Measurements from ENCODE around the gene TRMT10B. TPM values are rescaled to one million over a fixed set of nuclear protein-coding genes. Genes with fewer than 3 reads are reported as not detected.

The TRMT10B gene
- total and polyA plus RNA-seq, 2 of the 13 experiments (the other 11 are each of a cell fraction or from before 2014, with no cell fraction given) = 3.1 to 3.9 TPM

DNA sequence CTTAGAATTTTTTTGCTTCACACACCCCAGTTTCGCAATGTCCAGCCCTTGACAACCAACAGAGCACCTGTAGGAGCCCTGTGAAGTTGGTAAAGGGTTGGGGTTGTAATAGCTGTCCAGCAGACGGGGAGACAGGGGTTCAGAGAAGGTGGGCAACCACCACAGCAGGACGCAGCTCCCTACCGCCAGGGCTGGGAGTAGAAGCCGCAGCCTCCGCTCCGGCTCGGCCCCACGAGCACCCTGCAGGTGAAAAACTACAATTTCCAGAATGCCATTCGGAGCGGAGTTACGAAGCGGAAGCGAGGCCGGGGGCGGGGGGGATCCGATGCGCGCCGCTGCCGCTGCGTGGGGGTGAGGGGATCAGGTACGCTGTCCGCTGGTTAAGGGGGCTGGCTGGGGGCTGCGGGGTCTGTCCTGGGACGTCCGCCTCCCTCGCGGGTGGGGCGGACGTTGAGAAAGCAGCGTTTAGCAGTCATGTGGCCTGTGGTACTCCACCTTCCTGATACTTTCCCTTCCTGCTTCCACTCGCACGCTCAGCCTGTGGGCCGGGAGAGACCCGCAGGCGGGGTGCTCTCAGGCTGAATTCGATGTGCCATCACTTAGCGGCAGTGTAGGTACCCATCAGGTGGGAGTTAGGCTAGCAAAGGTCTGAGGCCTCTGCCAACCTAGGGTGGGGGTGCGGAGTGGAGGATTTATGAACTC lies at the start of gene TRMT10B (continued):
- TF ChIP-seq CEBPB (IDR thresholded peaks at IDR 0.05; ENCODE audit: borderline replicate concordance, low read depth, low read length) (peak; percentile 70), ZNF776 (CRISPR knock-in tag; IDR thresholded peaks at IDR 0.05) (no peak), ARID2 (CRISPR knock-in tag; IDR thresholded peaks at IDR 0.05; ENCODE audit: borderline replicate concordance) (no peak), ZNF674 (CRISPR knock-in tag; IDR thresholded peaks at IDR 0.05; ENCODE audit: low read depth) (no peak), ETV6 (CRISPR knock-in tag; conservative IDR thresholded peaks at IDR 0.05) (no peak), ZNF234 (CRISPR knock-in tag; conservative IDR thresholded peaks at IDR 0.05) (no peak), MAF1 (CRISPR knock-in tag; IDR thresholded peaks at IDR 0.05; ENCODE audit: borderline replicate concordance) (no peak), ZNF383 (CRISPR knock-in tag; IDR thresholded peaks at IDR 0.05; ENCODE audit: borderline replicate concordance) (no peak), TMF1 (CRISPR knock-in tag; IDR thresholded peaks at IDR 0.05; ENCODE audit: low read depth) (no peak), FOXK1 (CRISPR knock-in tag; IDR thresholded peaks at IDR 0.05; ENCODE audit: borderline replicate concordance, low read depth) (no peak), ZNF121 (CRISPR knock-in tag; IDR thresholded peaks at IDR 0.05) (no peak), SIX4 (CRISPR knock-in tag; IDR thresholded peaks at IDR 0.05) (no peak), WIZ (CRISPR knock-in tag; IDR thresholded peaks at IDR 0.05) (no peak), ISL2 (CRISPR knock-in tag; IDR thresholded peaks at IDR 0.05) (no peak), ZNF562 (CRISPR knock-in tag; IDR thresholded peaks at IDR 0.05; ENCODE audit: borderline replicate concordance) (no peak), HHEX (CRISPR knock-in tag; IDR thresholded peaks at IDR 0.05) (no peak)
- TF ChIP-seq, protein P1, sequence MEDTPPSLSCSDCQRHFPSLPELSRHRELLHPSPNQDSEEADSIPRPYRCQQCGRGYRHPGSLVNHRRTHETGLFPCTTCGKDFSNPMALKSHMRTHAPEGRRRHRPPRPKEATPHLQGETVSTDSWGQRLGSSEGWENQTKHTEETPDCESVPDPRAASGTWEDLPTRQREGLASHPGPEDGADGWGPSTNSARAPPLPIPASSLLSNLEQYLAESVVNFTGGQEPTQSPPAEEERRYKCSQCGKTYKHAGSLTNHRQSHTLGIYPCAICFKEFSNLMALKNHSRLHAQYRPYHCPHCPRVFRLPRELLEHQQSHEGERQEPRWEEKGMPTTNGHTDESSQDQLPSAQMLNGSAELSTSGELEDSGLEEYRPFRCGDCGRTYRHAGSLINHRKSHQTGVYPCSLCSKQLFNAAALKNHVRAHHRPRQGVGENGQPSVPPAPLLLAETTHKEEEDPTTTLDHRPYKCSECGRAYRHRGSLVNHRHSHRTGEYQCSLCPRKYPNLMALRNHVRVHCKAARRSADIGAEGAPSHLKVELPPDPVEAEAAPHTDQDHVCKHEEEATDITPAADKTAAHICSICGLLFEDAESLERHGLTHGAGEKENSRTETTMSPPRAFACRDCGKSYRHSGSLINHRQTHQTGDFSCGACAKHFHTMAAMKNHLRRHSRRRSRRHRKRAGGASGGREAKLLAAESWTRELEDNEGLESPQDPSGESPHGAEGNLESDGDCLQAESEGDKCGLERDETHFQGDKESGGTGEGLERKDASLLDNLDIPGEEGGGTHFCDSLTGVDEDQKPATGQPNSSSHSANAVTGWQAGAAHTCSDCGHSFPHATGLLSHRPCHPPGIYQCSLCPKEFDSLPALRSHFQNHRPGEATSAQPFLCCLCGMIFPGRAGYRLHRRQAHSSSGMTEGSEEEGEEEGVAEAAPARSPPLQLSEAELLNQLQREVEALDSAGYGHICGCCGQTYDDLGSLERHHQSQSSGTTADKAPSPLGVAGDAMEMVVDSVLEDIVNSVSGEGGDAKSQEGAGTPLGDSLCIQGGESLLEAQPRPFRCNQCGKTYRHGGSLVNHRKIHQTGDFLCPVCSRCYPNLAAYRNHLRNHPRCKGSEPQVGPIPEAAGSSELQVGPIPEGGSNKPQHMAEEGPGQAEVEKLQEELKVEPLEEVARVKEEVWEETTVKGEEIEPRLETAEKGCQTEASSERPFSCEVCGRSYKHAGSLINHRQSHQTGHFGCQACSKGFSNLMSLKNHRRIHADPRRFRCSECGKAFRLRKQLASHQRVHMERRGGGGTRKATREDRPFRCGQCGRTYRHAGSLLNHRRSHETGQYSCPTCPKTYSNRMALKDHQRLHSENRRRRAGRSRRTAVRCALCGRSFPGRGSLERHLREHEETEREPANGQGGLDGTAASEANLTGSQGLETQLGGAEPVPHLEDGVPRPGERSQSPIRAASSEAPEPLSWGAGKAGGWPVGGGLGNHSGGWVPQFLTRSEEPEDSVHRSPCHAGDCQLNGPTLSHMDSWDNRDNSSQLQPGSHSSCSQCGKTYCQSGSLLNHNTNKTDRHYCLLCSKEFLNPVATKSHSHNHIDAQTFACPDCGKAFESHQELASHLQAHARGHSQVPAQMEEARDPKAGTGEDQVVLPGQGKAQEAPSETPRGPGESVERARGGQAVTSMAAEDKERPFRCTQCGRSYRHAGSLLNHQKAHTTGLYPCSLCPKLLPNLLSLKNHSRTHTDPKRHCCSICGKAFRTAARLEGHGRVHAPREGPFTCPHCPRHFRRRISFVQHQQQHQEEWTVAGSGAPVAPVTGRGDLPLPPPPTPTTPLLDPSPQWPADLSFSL (CRISPR knock-in tag; IDR thresholded peaks at IDR 0.05) = no peak
- TF ChIP-seq, protein P2, sequence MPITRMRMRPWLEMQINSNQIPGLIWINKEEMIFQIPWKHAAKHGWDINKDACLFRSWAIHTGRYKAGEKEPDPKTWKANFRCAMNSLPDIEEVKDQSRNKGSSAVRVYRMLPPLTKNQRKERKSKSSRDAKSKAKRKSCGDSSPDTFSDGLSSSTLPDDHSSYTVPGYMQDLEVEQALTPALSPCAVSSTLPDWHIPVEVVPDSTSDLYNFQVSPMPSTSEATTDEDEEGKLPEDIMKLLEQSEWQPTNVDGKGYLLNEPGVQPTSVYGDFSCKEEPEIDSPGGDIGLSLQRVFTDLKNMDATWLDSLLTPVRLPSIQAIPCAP (CRISPR knock-in tag; IDR thresholded peaks at IDR 0.05; ENCODE audit: low read depth) = no peak
- TF ChIP-seq, protein P3, sequence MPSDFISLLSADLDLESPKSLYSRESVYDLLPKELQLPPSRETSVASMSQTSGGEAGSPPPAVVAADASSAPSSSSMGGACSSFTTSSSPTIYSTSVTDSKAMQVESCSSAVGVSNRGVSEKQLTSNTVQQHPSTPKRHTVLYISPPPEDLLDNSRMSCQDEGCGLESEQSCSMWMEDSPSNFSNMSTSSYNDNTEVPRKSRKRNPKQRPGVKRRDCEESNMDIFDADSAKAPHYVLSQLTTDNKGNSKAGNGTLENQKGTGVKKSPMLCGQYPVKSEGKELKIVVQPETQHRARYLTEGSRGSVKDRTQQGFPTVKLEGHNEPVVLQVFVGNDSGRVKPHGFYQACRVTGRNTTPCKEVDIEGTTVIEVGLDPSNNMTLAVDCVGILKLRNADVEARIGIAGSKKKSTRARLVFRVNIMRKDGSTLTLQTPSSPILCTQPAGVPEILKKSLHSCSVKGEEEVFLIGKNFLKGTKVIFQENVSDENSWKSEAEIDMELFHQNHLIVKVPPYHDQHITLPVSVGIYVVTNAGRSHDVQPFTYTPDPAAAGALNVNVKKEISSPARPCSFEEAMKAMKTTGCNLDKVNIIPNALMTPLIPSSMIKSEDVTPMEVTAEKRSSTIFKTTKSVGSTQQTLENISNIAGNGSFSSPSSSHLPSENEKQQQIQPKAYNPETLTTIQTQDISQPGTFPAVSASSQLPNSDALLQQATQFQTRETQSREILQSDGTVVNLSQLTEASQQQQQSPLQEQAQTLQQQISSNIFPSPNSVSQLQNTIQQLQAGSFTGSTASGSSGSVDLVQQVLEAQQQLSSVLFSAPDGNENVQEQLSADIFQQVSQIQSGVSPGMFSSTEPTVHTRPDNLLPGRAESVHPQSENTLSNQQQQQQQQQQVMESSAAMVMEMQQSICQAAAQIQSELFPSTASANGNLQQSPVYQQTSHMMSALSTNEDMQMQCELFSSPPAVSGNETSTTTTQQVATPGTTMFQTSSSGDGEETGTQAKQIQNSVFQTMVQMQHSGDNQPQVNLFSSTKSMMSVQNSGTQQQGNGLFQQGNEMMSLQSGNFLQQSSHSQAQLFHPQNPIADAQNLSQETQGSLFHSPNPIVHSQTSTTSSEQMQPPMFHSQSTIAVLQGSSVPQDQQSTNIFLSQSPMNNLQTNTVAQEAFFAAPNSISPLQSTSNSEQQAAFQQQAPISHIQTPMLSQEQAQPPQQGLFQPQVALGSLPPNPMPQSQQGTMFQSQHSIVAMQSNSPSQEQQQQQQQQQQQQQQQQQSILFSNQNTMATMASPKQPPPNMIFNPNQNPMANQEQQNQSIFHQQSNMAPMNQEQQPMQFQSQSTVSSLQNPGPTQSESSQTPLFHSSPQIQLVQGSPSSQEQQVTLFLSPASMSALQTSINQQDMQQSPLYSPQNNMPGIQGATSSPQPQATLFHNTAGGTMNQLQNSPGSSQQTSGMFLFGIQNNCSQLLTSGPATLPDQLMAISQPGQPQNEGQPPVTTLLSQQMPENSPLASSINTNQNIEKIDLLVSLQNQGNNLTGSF (CRISPR knock-in tag; IDR thresholded peaks at IDR 0.05) = no peak
